Measurements from ENCODE around the gene TRUB2.

TRUB2 gene

GRCh38 chr9:128322404-128323211 lies at the start of gene TRUB2, which contains the start of gene COQ4:
TRUB2 (minus strand) TSS chr9:128322447; CDS start chr9:128322408, 39 bp downstream.
COQ4 (plus strand) TSS chr9:128322839; CDS start chr9:128322859, 20 bp downstream.
- peak; percentile 97 for DNase-seq

GRCh38 chr9:128371630-128372117 lies 49.4 kb upstream of the TRUB2 start:
- no peak for DNase-seq

GRCh38 chr9:128370752-128371629 lies 48.7 kb upstream of the TRUB2 start, which contains the start of gene URM1:
URM1 (plus strand) TSS chr9:128371374; CDS start chr9:128371381, 7 bp downstream.
- DNase-seq = peak; percentile 57

- no peak for DNase-seq
These were observed 48.1 kb upstream of the TRUB2 start for GRCh38 chr9:128370367-128370751.

GRCh38 chr9:128369024-128369706 lies 46.9 kb upstream of the TRUB2 start:
- no peak for DNase-seq

GRCh38 chr9:128365525-128365924 lies 43.3 kb upstream of the TRUB2 start:
- no peak for DNase-seq

GRCh38 chr9:128362774-128363173 lies 40.5 kb upstream of the TRUB2 start:
- DNase-seq = no peak

GRCh38 chr9:128361986-128362646 lies 39.9 kb upstream of the TRUB2 start:
- peak; percentile 22 for DNase-seq

- no peak for DNase-seq
These were observed 39.2 kb upstream of the TRUB2 start for GRCh38 chr9:128361296-128361985.

GRCh38 chr9:128360826-128361225 lies 38.6 kb upstream of the TRUB2 start:
- DNase-seq = no peak

GRCh38 chr9:128358861-128359260 lies 36.6 kb upstream of the TRUB2 start:
- DNase-seq = no peak

- no peak for DNase-seq
These were observed 35.8 kb upstream of the TRUB2 start for GRCh38 chr9:128358090-128358489.

GRCh38 chr9:128355451-128355850 lies 33.2 kb upstream of the TRUB2 start:
- no peak for DNase-seq

GRCh38 chr9:128349772-128350171 lies 27.5 kb upstream of the TRUB2 start:
- no peak for DNase-seq

- no peak for DNase-seq
These were observed 26.9 kb upstream of the TRUB2 start for GRCh38 chr9:128349125-128349524.

GRCh38 chr9:128344931-128345605 lies 22.8 kb upstream of the TRUB2 start:
- DNase-seq = no peak

GRCh38 chr9:128343855-128344254 lies 21.6 kb upstream of the TRUB2 start:
- DNase-seq = no peak

- DNase-seq = no peak
These were observed 20.9 kb upstream of the TRUB2 start for GRCh38 chr9:128342971-128343680.

GRCh38 chr9:128341435-128341849 lies 19.2 kb upstream of the TRUB2 start:
- DNase-seq = no peak

GRCh38 chr9:128340691-128341434 lies 18.6 kb upstream of the TRUB2 start:
- DNase-seq = no peak
